ENCODE results near the gene DCUN1D1. TPM values are rescaled to one million over a fixed set of nuclear protein-coding genes. Genes with fewer than 3 reads are reported as not detected.

Gene DCUN1D1
- total RNA-seq, 1 donor from 2014 or later = 34.0 TPM

- DNase-seq = no peak
Measured at GRCh38 chr3:182935803-182936202, 44.5 kb downstream of the DCUN1D1 start.

- DNase-seq = no peak
Measured at GRCh38 chr3:182925944-182926337, 54.4 kb downstream of the DCUN1D1 start.

- DNase-seq = no peak
Measured at GRCh38 chr3:182925330-182925943, 54.9 kb downstream of the DCUN1D1 start.

GRCh38 chr3:182921665-182922355 is 58.5 kb downstream of the DCUN1D1 start:
- DNase-seq = no peak

GRCh38 chr3:182920515-182921084 is 59.7 kb downstream of the DCUN1D1 start:
- DNase-seq = no peak

GRCh38 chr3:182919866-182920357 is 60.4 kb downstream of the DCUN1D1 start:
- DNase-seq = no peak

- no peak for DNase-seq
Measured at GRCh38 chr3:182917134-182917533, 63.2 kb downstream of the DCUN1D1 start.

- DNase-seq = no peak
Measured at GRCh38 chr3:182914341-182914740, 66.0 kb downstream of the DCUN1D1 start.

- DNase-seq = no peak
Measured at GRCh38 chr3:182913889-182914288, 66.4 kb downstream of the DCUN1D1 start.

- no peak for DNase-seq
Measured at GRCh38 chr3:182912474-182912873, 67.9 kb downstream of the DCUN1D1 start.

GRCh38 chr3:182911782-182912111 is 68.6 kb downstream of the DCUN1D1 start:
- peak; percentile 13 for DNase-seq

- DNase-seq = no peak
Measured at GRCh38 chr3:182910936-182911781, 69.2 kb downstream of the DCUN1D1 start.

GRCh38 chr3:182909318-182910040 is 70.9 kb downstream of the DCUN1D1 start:
- DNase-seq = peak; percentile 51

- no peak for DNase-seq
Measured at GRCh38 chr3:182908471-182908870, 71.9 kb downstream of the DCUN1D1 start.

- DNase-seq = no peak
Measured at GRCh38 chr3:182906036-182906435, 74.3 kb downstream of the DCUN1D1 start.

GRCh38 chr3:182905623-182906022 is 74.7 kb downstream of the DCUN1D1 start:
- DNase-seq = no peak

- no peak for DNase-seq
Measured at GRCh38 chr3:182904164-182904563, 76.2 kb downstream of the DCUN1D1 start.

- DNase-seq = no peak
Measured at GRCh38 chr3:182902236-182902635, 78.1 kb downstream of the DCUN1D1 start.

- DNase-seq = no peak
Measured at GRCh38 chr3:182896553-182896952, 83.8 kb downstream of the DCUN1D1 start.

- DNase-seq = no peak
Measured at GRCh38 chr3:182895513-182896112, 84.7 kb downstream of the DCUN1D1 start.

GRCh38 chr3:182892226-182892625 is 88.1 kb downstream of the DCUN1D1 start:
- no peak for DNase-seq

- no peak for DNase-seq
Measured at GRCh38 chr3:182891364-182891763, 89.0 kb downstream of the DCUN1D1 start.
